Measurements from ENCODE around the gene OVCH1. TPM values are rescaled to one million over a fixed set of nuclear protein-coding genes. Genes with fewer than 3 reads are reported as not detected.
A peak's percentile ranks its signal among the peaks of the same experiment; 100 is the strongest.

OVCH1 gene
- total and polyA plus RNA-seq, 9 of the 15 experiments (the other 6 are each of a cell fraction or from before 2014, with no cell fraction given), result not detected

DNA sequence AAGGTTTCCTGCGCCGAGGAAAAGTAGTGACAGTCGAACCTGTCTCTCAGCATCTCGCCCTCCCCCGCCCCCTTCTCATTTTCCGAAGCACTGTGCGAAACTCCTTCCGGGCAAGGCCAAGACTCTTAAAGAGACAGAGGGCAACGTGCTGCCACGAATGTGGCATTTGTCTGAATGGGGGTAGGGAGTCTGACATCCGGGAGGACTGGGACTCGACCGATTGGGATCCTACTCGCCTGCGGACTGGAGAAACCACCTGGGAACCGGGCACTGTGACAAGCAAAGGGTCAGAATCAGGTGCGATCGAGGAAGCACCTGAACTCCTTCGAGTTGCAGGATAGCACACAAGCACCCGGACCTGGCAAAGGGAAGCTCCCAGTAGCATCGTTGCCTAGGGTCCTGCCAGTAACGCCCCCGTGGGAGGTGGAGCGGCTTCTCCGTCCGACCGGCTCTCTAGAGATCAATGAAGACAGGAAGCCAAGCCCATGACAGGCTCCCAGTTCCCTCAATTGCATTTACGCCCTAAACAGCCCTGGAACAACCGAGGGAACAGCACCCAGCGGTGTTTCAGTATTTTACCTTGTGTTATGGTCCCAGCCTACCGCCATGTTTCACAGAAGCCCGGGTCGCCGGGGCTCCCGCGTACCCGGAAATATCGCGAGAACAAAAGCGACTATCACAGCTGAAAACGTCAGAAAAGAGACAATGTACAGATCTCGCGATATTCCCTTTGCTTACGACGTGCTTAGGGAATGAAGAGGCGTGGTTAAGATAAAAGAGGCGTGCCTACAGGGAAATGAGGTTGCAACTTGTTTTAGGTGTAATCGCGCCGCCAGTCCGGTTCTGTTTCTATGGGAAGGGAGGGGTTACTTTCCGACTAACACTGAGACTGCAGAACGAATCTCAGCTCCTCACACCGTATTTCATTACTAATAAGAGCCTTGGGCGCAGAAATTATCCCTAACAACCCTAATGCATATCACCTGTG, 116.7 kb downstream of the OVCH1 start, which contains the start of gene ERGIC2 (continued):
- TF ChIP-seq L3MBTL2 (IDR thresholded peaks at IDR 0.05) (0 out of 2 replicates have a peak, but pooled peaks have one; percentile 32), ETV5 (CRISPR knock-in tag; IDR thresholded peaks at IDR 0.05; ENCODE audit: low read depth) (no peak), MYC (IDR thresholded peaks at IDR 0.05; ENCODE audit: low read depth, low read length) (peak; percentile 37; the same call in 1 of the 2 replicates), MYC (CRISPR knock-in tag; IDR thresholded peaks at IDR 0.05; ENCODE audit: borderline replicate concordance, low read depth) (no peak), KAT2B (IDR thresholded peaks at IDR 0.05; ENCODE audit: low read depth, low read length) (no peak), LEF1 (IDR thresholded peaks at IDR 0.05) (no peak), ZNF444 (CRISPR knock-in tag; IDR thresholded peaks at IDR 0.05) (no peak), KDM4B (IDR thresholded peaks at IDR 0.05; ENCODE audit: borderline replicate concordance in 2 of 2, low read depth in 1 of 2) (no peak), STAT5A (IDR thresholded peaks at IDR 0.05; ENCODE audit: borderline replicate concordance, low read length) (no peak), XRCC4 (IDR thresholded peaks at IDR 0.05; ENCODE audit: extremely low read depth, insufficient read depth, insufficient read length) (no peak), ZFP30 (CRISPR knock-in tag; IDR thresholded peaks at IDR 0.05; ENCODE audit: borderline replicate concordance) (no peak), NEUROD1 (IDR thresholded peaks at IDR 0.05; ENCODE audit: borderline replicate concordance, low read depth, low read length, partially characterized antibody) (no peak), CREB1 (IDR thresholded peaks at IDR 0.05) (peak; percentile 92), CREB1 (CRISPR knock-in tag; IDR thresholded peaks at IDR 0.05) (peak; percentile 80), TGIF2 (CRISPR knock-in tag; IDR thresholded peaks at IDR 0.05) (no peak), ESRRB (CRISPR knock-in tag; IDR thresholded peaks at IDR 0.05; ENCODE audit: borderline replicate concordance) (no peak), HIVEP1 (CRISPR knock-in tag; IDR thresholded peaks at IDR 0.05) (no peak), PURB (CRISPR knock-in tag; IDR thresholded peaks at IDR 0.05; ENCODE audit: low read depth) (no peak), MAZ (CRISPR knock-in tag; conservative IDR thresholded peaks at IDR 0.05 in 1 of 2, IDR thresholded peaks at IDR 0.05 in 1 of 2) (0 out of 4 replicates have a peak, but pooled peaks have one; percentile 15 to 55), PCBP2 (IDR thresholded peaks at IDR 0.05; ENCODE audit: low read depth, low read length, poor library complexity, severe bottlenecking) (no peak), SIX5 (IDR thresholded peaks at IDR 0.05; ENCODE audit: borderline replicate concordance in 1 of 2, insufficient read depth in 1 of 2, low read depth in 1 of 2, low read length in 2 of 2) (no peak), TCF7L2 (IDR thresholded peaks at IDR 0.05; ENCODE audit: low read depth, low read length) (no peak), ZNF766 (CRISPR knock-in tag; conservative IDR thresholded peaks at IDR 0.05) (peak; percentile 52), CREM (IDR thresholded peaks at IDR 0.05; ENCODE audit: low read depth) (peak; percentile 95), FOXA3 (CRISPR knock-in tag; conservative IDR thresholded peaks at IDR 0.05 in 1 of 2, IDR thresholded peaks at IDR 0.05 in 1 of 2) (no peak), NCOA4 (IDR thresholded peaks at IDR 0.05; ENCODE audit: partially characterized antibody) (no peak)
- TF ChIP-seq, protein P1, sequence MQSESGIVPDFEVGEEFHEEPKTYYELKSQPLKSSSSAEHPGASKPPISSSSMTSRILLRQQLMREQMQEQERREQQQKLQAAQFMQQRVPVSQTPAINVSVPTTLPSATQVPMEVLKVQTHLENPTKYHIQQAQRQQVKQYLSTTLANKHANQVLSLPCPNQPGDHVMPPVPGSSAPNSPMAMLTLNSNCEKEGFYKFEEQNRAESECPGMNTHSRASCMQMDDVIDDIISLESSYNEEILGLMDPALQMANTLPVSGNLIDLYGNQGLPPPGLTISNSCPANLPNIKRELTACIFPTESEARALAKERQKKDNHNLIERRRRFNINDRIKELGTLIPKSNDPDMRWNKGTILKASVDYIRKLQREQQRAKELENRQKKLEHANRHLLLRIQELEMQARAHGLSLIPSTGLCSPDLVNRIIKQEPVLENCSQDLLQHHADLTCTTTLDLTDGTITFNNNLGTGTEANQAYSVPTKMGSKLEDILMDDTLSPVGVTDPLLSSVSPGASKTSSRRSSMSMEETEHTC (IDR thresholded peaks at IDR 0.05), result no peak

All from K562 (cell line).